HTERT RPE-1 (cell line): ENCODE results near the gene CFLAR.
"Not testable (repeated sequence)": the region's sequence is repeated elsewhere in the genome, so short reads cannot be mapped to it uniquely, and the experiment has no call there.

Experiments
- in situ Hi-C: fragments of 300-500 bp; cut with MboI; formaldehyde crosslinking; loops from 4 replicates; pipeline ENCODE4 v1.14.3; 2020; ENCODE audit warnings: low sequenced_read_pairs

CFLAR gene

GRCh38 chr2:201118121-201118960 lies 2.4 kb downstream of the CFLAR start:
- in situ Hi-C loops: no loop called here

- in situ Hi-C loops: no loop called here
Measured at GRCh38 chr2:201118961-201119854, 3.2 kb downstream of the CFLAR start.

- in situ Hi-C loops: no loop called here
Measured at GRCh38 chr2:201122276-201122675, 6.3 kb downstream of the CFLAR start.

DNA sequence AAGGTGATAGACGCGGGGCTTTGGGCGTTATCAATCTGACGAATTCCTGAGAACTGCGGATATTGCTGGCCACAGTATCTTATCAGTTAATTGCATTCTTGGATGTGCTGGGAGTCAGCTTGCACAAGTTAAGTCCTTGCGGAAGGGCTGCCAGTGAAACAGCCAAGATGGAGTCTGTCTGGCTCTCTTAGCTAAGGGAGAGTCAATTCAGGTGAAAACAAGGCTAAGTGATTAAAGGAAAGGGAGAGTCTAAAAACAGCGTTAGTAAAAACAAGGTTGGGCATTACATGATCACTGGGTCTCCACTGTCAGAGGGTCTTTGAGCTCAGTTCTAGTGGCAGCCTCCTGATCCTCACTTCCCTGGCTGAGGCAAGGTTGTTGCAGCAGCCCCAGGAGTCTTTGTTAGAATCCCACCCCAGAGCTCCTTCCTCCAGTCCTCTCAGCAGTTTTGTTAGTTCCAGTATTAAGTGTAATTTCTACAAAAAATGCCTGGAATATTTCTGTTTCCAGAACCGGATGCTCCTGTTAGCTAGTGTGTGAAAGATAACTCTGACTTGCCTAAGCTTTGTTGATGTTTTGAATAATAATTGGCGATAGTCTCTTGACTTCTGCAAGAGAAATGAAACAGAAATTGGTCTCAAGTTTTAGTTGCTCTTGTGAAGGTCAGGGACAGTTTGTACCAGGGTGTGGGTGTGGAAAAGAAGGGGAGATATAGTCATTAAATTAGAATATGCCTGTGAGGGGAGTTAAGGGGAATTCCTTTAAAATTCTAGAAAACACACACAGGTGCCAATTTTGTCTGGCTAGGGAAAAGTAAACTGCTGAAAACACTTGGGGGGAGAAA lies 10.6 kb downstream of the CFLAR start:
- in situ Hi-C loops: no loop called here

DNA sequence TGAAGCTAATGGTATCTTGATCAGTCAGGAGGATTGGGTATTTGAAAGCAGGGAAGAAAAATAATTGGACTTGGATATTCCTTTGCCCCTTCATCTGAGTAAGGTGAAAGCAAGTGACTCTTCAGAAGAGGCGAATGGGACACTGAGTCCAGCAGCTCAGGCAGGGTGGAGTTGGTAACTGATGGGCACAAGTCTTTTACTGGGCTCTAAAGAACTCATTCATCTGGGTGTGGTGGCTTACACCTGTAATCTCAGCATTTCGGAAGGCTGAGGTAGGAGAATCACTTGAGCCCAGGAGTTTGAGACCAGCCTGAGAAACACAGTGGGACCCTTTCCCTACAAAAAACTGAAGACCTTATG lies 11.2 kb downstream of the CFLAR start:
- in situ Hi-C loops: no loop called here

DNA sequence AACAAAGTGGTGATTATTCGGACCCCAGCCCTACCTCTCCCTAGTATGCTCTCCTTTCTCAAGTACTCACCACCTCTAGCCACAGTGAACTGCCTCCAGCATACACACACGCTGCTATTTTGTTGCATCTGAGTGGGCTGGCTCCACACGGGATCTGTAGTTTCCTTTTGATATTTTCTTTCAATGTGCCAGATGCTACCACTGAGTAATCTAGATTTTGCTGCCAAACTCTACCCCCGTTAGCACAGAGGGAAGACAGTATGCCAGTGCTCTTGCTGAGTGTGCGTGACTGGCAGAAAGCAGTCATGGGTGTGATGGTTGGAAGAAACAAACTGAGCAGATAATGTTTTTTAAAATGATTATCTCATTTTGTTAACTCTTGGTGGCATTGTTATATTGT lies 11.6 kb downstream of the CFLAR start:
- in situ Hi-C loops: no loop called here

DNA sequence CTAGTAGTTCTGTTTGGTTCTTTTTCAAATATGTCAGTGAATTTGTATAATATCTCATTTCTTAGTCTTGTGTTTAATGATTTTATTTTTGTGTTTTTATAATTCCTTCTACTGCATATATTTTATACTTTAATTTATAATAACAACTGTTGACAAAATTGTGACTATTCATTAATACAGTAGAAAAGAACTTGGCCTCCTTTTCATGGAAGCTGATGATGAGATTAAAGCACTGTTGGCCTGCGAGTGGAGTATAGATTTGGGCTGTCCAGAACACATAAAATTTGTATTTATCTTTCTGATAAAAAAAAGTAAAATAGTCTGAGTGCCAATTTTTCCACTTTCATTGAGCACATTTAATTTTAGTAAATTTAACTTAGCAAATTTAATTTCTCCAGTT lies 12.1 kb downstream of the CFLAR start:
- in situ Hi-C loops: no loop called here

GRCh38 chr2:201128933-201129505 lies 13.1 kb downstream of the CFLAR start:
- in situ Hi-C loops: no loop called here

DNA sequence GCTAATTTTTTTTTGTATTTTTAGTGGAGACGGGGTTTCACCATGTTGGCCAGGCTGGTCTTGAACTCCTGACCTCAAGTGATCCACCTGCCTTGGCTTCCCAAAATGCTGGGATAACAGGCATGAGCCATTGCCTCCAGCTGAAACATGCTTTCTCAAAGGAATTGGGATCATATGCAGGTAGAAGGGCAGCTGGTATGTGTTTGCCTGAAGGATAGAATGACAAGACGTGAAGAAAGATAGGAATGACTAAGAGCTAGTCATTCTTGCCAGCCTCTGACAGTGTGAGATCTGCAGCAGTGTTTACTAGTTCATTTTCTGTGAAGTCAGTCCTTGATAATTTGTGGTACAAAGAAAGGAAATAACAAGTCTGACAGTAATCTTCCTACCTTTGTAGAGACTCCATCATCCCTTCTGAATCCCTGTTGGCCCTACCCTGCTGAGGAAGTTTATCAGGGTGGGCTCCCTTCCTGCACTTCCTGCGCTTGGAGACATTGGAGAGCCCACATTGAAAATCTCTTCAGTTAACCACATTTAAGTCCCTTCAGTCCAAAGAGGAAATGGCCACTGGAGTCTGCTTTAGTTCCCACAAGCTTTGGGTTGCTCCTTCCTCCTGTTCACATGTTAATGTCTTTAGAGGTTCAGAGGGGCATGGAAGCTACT lies 14.7 kb downstream of the CFLAR start:
- in situ Hi-C loops: no loop called here

DNA sequence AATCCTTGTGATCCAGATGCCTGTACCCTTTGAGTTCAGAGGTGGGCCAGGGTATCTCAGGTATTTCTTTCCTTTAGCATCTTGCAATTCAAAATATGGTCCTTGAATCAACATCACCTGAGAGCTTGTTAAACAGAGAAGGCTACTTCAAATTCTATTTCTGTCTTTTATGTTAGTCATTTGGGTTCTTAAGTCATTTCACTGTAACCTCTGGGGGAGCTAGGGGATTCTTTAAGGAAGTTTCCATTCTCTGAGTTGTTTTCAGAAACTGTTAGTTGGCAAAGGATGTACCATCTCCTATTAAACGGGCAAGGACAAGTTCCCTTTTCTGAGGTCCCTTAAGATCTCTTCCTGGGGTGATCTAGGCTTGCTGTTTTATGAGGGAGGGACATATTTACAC lies 16.6 kb downstream of the CFLAR start:
- in situ Hi-C loops: no loop called here

- in situ Hi-C loops: no loop called here
Measured at GRCh38 chr2:201135386-201135785, 19.4 kb downstream of the CFLAR start.

DNA sequence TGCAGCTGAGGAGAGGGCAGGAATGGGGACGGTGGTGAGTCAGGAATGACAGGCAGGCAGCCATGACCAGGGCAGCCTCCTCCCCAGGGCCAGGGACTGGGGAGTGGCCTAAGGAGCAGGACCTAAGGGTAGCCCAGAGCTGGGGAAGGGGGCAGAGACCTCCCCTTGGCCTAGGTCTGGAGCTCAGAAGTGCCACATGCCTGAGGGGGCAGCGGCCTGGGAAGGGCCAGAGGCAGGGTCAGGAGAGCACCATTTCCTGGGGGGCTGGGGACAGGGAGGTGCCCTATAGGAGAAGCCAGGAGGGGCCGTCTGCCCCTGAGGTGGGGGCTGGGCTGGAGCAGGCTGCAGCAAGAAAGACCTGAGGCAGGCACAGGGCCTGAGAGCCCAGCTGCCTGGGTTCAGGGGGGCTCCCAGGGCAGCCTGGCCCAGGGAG lies 20.9 kb downstream of the CFLAR start:
- in situ Hi-C loops: no loop called here

- in situ Hi-C loops: no loop called here
Measured at GRCh38 chr2:201137505-201138400, 21.8 kb downstream of the CFLAR start.

GRCh38 chr2:201138401-201138970 lies 22.5 kb downstream of the CFLAR start:
- in situ Hi-C loops: no loop called here

DNA sequence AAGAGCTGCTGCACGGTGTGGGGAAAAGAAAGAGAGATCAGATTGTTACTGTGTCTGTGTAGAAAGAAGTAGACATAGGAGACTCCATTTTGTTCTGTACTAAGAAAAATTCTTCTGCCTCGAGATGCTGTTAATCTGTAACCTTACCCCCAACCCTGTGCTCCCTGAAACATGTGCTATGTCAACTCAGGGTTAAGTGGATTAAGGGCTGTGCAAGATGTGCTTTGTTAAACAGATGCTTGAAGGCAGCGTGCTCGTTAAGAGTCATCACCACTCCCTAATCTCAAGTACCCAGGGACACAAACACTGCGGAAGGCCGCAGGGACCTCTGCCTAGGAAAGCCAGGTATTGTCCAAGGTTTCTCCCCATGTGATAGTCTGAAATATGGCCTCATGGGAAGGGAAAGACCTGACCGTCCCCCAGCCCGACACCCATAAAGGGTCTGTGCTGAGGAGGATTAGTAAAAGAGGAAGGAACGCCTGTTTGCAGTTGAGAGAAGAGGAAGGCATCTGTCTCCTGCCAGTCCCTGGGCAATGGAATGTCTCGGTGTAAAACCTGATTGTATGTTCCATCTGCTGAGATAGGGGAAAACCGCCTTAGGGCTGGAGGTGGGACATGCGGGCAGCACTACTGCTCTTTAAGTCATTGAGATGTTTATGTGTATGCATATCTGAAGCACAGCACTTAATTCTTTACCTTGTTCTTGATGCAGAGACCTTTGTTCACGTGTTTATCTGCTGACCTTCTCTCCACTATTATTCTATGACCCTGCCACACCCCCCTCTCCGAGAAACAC lies 23.2 kb downstream of the CFLAR start:
- in situ Hi-C loops: not testable (repeated sequence)

GRCh38 chr2:201139836-201140604 lies 24.1 kb downstream of the CFLAR start:
- in situ Hi-C loops: no loop called here
